H9 (cell line): ENCODE data around the gene FABP3. TPM values are rescaled to one million over a fixed set of nuclear protein-coding genes. Genes with fewer than 3 reads are reported as not detected.

Source experiments
- DNase-seq: peaks from one replicate; pipeline ENCODE4 v3.0.0-alpha.2; 2017
- H2AFZ ChIP-seq: one replicate; pipeline ENCODE4 v1.6.1; 2013; ENCODE audit warnings: mild to moderate bottlenecking, low read length, control low read depth, moderate library complexity
- H2AK5ac ChIP-seq: 2 replicates; pipeline ENCODE4 v1.6.1; 2013; ENCODE audit warnings: low read length, control low read depth, mixed read lengths; ENCODE audit not compliant: insufficient read length
- H2BK120ac ChIP-seq: one replicate; pipeline ENCODE4 v1.6.1; 2013; ENCODE audit warnings: low read depth, mild to moderate bottlenecking, low read length, control low read depth, inconsistent platforms; ENCODE audit not compliant: poor library complexity, severe bottlenecking
- H2BK12ac ChIP-seq: 2 replicates; pipeline ENCODE4 v1.6.1; 2013; ENCODE audit warnings: low read length, control low read depth, mixed read lengths, low read depth; ENCODE audit not compliant: insufficient read length
- H2BK15ac ChIP-seq: 2 replicates; pipeline ENCODE4 v1.6.1; 2013; ENCODE audit warnings: low read depth, low read length, control low read depth
- H2BK20ac ChIP-seq: one replicate; pipeline ENCODE4 v1.6.1; 2013; ENCODE audit warnings: low read depth, mild to moderate bottlenecking, low read length, control low read depth, inconsistent platforms; ENCODE audit not compliant: poor library complexity, severe bottlenecking
- H2BK5ac ChIP-seq: 2 replicates; pipeline ENCODE4 v1.6.1; 2013; ENCODE audit warnings: low read length, control low read depth, mixed read lengths; ENCODE audit not compliant: insufficient read length
- H3K14ac ChIP-seq: 2 replicates; pipeline ENCODE4 v1.6.1; 2013; ENCODE audit warnings: low read length, control low read depth; ENCODE audit not compliant: insufficient read depth
- H3K18ac ChIP-seq: 2 replicates; pipeline ENCODE4 v1.6.1; 2013; ENCODE audit warnings: low read depth, mild to moderate bottlenecking, mixed read lengths, low read length, control low read depth; ENCODE audit not compliant: insufficient read length
- H3K23ac ChIP-seq: 2 replicates; pipeline ENCODE4 v1.6.1; 2013; ENCODE audit warnings: low read length, control low read depth, mixed read lengths, low read depth; ENCODE audit not compliant: insufficient read length
- H3K23me2 ChIP-seq: 2 replicates; pipeline ENCODE4 v1.6.1; 2013; ENCODE audit warnings: low read depth, mild to moderate bottlenecking, mixed read lengths, low read length, control low read depth; ENCODE audit not compliant: insufficient read length, poor library complexity, severe bottlenecking
- H3K27ac ChIP-seq: 2 replicates; pipeline ENCODE4 v1.5.1; 2013; ENCODE audit warnings: low read length, control low read depth, mixed read lengths, low read depth; ENCODE audit not compliant: insufficient read length
- H3K27me3 ChIP-seq: 2 replicates; pipeline ENCODE4 v1.6.1; 2013; ENCODE audit warnings: low read length, control low read depth, inconsistent platforms; ENCODE audit not compliant: insufficient read depth
- H3K4ac ChIP-seq: 2 replicates; pipeline ENCODE4 v1.6.1; 2013; ENCODE audit warnings: low read depth, mild to moderate bottlenecking, control low read depth, inconsistent platforms, low read length, moderate library complexity
- H3K4me1 ChIP-seq: 2 replicates; pipeline ENCODE4 v1.6.1; 2013; ENCODE audit warnings: low read length, control low read depth, inconsistent platforms; ENCODE audit not compliant: insufficient read depth
- H3K4me2 ChIP-seq: 2 replicates; pipeline ENCODE4 v1.6.1; 2013; ENCODE audit warnings: low read length, control low read depth, mixed read lengths; ENCODE audit not compliant: insufficient read length, insufficient read depth
- H3K56ac ChIP-seq: 2 replicates; pipeline ENCODE4 v1.6.1; 2013; ENCODE audit warnings: low read depth, mild to moderate bottlenecking, mixed read lengths, low read length, control low read depth; ENCODE audit not compliant: insufficient read length
- H3K79me1 ChIP-seq: 2 replicates; pipeline ENCODE4 v1.6.1; 2013; ENCODE audit warnings: low read depth, mild to moderate bottlenecking, moderate library complexity, low read length, control low read depth, inconsistent platforms; ENCODE audit not compliant: insufficient read depth, poor library complexity, severe bottlenecking
- H3K79me2 ChIP-seq: 2 replicates; pipeline ENCODE4 v1.6.1; 2013; ENCODE audit warnings: low read length, control low read depth, inconsistent platforms; ENCODE audit not compliant: insufficient read depth
- H3K9ac ChIP-seq: 2 replicates; pipeline ENCODE4 v1.6.1; 2013; ENCODE audit warnings: low read length, control low read depth, mixed read lengths; ENCODE audit not compliant: insufficient read length; ENCODE audit errors: extremely low read depth
- H3K9me3 ChIP-seq: one replicate; pipeline ENCODE4 v1.6.1; 2013; ENCODE audit warnings: low read depth, low read length, inconsistent platforms; ENCODE audit not compliant: control insufficient read depth
- H3T11ph ChIP-seq: one replicate; pipeline ENCODE4 v1.6.1; 2013; ENCODE audit warnings: mild to moderate bottlenecking, low read length, control low read depth, inconsistent platforms
- H4K20me1 ChIP-seq: one replicate; pipeline ENCODE4 v1.6.1; 2013; ENCODE audit not compliant: control insufficient read depth, insufficient read length, insufficient read depth
- H4K5ac ChIP-seq: 2 replicates; pipeline ENCODE4 v1.6.1; 2013; ENCODE audit warnings: low read depth, mild to moderate bottlenecking, mixed read lengths, low read length, control low read depth; ENCODE audit not compliant: insufficient read length
- H4K8ac ChIP-seq: replicated peaks from 2 replicates; pipeline ENCODE4 v1.6.1; 2013; ENCODE audit warnings: low read length, control low read depth, mixed read lengths, low read depth; ENCODE audit not compliant: insufficient read length
- H4K91ac ChIP-seq: 2 replicates; pipeline ENCODE4 v1.6.1; 2013; ENCODE audit warnings: low read depth, mild to moderate bottlenecking, moderate library complexity, mixed read lengths, low read length, control low read depth; ENCODE audit not compliant: insufficient read length
- H3K27ac Mint-ChIP-seq, 3 experiments: 2 replicates in 2 of 3; 3 replicates in 1 of 3; pipeline ENCODE4 v1.8.0; 2020 to 2021; ENCODE audit warnings: mixed read lengths in 3 of 3, mild to moderate bottlenecking in 1 of 3, moderate library complexity in 1 of 3
- H3K27me3 Mint-ChIP-seq: 2 replicates; pipeline ENCODE4 v1.8.0; 2021; ENCODE audit warnings: low read depth, mild to moderate bottlenecking, moderate library complexity, mixed read lengths
- H3K36me3 Mint-ChIP-seq, 3 experiments: 2 replicates in 2 of 3; 3 replicates in 1 of 3; pipeline ENCODE4 v1.8.0; 2020 to 2021; ENCODE audit warnings: low read depth in 3 of 3, mixed read lengths in 3 of 3; ENCODE audit not compliant: insufficient read depth in 1 of 3
- H3K4me1 Mint-ChIP-seq, 2 experiments: 2 replicates each; pipeline ENCODE4 v1.8.0; 2020; ENCODE audit warnings: mixed read lengths in 2 of 2
- H3K4me3 Mint-ChIP-seq, 2 experiments: 2 replicates in 1 of 2; 3 replicates in 1 of 2; pipeline ENCODE4 v1.8.0; 2020 to 2021; ENCODE audit warnings: mild to moderate bottlenecking in 2 of 2, mixed read lengths in 2 of 2, moderate library complexity in 1 of 2
- H3K9me3 Mint-ChIP-seq, 2 experiments: 2 replicates in 1 of 2; 3 replicates in 1 of 2; pipeline ENCODE4 v1.8.0; 2020; ENCODE audit warnings: mild to moderate bottlenecking in 2 of 2, mixed read lengths in 2 of 2, moderate library complexity in 1 of 2
- WGBS: extraction: QIAGEN DNeasy Blood & Tissue Kit; methylation state at CpG from one replicate; pipeline ENCODE4 v1.1.7; 2013; ENCODE audit warnings: missing lambda C conversion rate, low lambda C conversion rate, mixed read lengths; ENCODE audit not compliant: insufficient read length; ENCODE audit errors: extremely low coverage; 5-methylcytosine and 5-hydroxymethylcytosine counted together
- total RNA-seq: library from RNA; stranded (reverse); gene quantifications from 2 replicates; pipeline ENCODE4 v1.2.1, GENCODE V29; 2021
- TF ChIP-seq, protein P1 (sequence below): fragments of 200-600 bp; sonication (generic); conservative IDR thresholded peaks from 3 replicates; pipeline ENCODE4 v1.8.0; 2021; ENCODE audit warnings: antibody characterized with exemption, mild to moderate bottlenecking

Gene FABP3
- total RNA-seq, 1 experiment from 2014 or later = 9.0 TPM

DNA sequence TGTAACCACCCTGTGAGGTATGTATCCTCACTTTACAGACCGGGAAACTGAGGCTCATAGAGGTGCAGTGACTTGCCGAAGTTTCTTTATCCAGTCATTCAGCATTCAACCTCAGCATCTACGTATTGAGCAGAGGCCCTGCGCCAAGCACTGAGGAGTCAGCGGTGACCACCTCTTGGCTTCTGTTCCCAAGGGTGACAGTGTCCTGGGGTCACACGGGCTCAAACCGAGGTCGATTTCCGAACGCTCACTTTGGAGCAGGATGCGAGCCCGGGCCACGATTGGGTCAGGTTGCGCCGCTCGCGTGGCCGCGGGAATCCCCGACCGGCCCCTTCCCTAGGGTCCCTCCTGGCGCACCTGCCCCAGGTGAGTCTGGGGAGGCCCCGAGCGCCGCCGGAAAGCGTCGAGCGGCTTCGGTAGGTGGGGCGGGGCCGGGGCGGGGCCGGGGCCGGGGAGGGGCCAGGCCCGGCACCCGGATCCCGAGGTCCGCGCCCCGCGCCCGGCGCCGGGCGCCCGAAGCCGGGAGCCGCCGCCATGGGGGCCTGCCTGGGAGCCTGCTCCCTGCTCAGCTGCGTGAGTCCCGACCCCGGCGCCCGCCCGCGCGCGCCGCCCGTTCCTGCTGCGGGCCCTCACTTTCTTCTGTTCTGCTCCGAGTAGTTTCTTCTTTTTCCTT is 40.0 kb upstream of the FABP3 start, which contains the start of gene SERINC2:
Gene SERINC2 (plus strand): TSS at position 482 of the 673 bp plus-strand sequence. CDS start 53 bp downstream, at position 535.
- no peak within 1 kb of the TSS for H2AFZ ChIP-seq
- H2BK120ac ChIP-seq = no peak within 1 kb of the TSS
- H3K4me2 ChIP-seq = peak within 1 kb of the TSS; percentile 94
- H3K79me1 ChIP-seq = no peaks in the 10 kb centered on the region
- H3K4me1 Mint-ChIP-seq = peaks cover 32% of the 10 kb centered on the region in 2 experiments
- H3K23ac ChIP-seq = no peak within 1 kb of the TSS
- no peak within 1 kb of the TSS for H3K27ac ChIP-seq
- H3K23me2 ChIP-seq = peaks cover 16% of the 10 kb centered on the region
- H3K27me3 Mint-ChIP-seq = peaks cover 28% of the 10 kb centered on the region
- H2BK15ac ChIP-seq = no peak within 1 kb of the TSS
- H4K8ac ChIP-seq = peak within 1 kb of the TSS; percentile 39
- no peak within 1 kb of the TSS for H2BK20ac ChIP-seq
- H3K9me3 ChIP-seq = no peaks in the 10 kb centered on the region
- peaks cover 3% of the 10 kb centered on the region; the same call in 1 of the 2 replicates for H3K4me1 ChIP-seq
- no peak within 1 kb of the TSS for H3K56ac ChIP-seq
- no peak within 1 kb of the TSS for H3K4ac ChIP-seq
- TF ChIP-seq, protein P1, sequence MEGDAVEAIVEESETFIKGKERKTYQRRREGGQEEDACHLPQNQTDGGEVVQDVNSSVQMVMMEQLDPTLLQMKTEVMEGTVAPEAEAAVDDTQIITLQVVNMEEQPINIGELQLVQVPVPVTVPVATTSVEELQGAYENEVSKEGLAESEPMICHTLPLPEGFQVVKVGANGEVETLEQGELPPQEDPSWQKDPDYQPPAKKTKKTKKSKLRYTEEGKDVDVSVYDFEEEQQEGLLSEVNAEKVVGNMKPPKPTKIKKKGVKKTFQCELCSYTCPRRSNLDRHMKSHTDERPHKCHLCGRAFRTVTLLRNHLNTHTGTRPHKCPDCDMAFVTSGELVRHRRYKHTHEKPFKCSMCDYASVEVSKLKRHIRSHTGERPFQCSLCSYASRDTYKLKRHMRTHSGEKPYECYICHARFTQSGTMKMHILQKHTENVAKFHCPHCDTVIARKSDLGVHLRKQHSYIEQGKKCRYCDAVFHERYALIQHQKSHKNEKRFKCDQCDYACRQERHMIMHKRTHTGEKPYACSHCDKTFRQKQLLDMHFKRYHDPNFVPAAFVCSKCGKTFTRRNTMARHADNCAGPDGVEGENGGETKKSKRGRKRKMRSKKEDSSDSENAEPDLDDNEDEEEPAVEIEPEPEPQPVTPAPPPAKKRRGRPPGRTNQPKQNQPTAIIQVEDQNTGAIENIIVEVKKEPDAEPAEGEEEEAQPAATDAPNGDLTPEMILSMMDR = no peak
- H2BK12ac ChIP-seq = no peak within 1 kb of the TSS
- peak; percentile 69 for DNase-seq
- H3K9me3 Mint-ChIP-seq = no peaks in the 10 kb centered on the region
- peak within 1 kb of the TSS; percentile 97 to 98 for H3K4me3 Mint-ChIP-seq
- no peaks in the 10 kb centered on the region for H4K20me1 ChIP-seq
- peak within 1 kb of the TSS; percentile 78 for H3K18ac ChIP-seq
- H3K36me3 Mint-ChIP-seq = peaks cover 0 to 10% (median 7%) of the 10 kb centered on the region in 3 experiments; a peak in 5 of 7 replicates
- no peak within 1 kb of the TSS for H2BK5ac ChIP-seq
- H4K91ac ChIP-seq = no peak within 1 kb of the TSS
- no peak within 1 kb of the TSS for H4K5ac ChIP-seq
- H3T11ph ChIP-seq = no peak within 1 kb of the TSS
- H2AK5ac ChIP-seq = no peak within 1 kb of the TSS
- peak within 1 kb of the TSS; percentile 86 for H3K9ac ChIP-seq
- no peaks in the 10 kb centered on the region for H3K79me2 ChIP-seq
- peak within 1 kb of the TSS in 2 of 3 experiments; percentile 13 to 83; a peak in 3 of 7 replicates for H3K27ac Mint-ChIP-seq
- WGBS = no CpG with 5 or more reads among the region's 63 CpGs
- no peaks in the 10 kb centered on the region for H3K27me3 ChIP-seq
- peak within 1 kb of the TSS; percentile 96 for H3K14ac ChIP-seq
